Right atrium auricular region (tissue), 2 donors: ENCODE data around the gene ATXN7. TPM values are rescaled to one million over a fixed set of nuclear protein-coding genes. Genes with fewer than 3 reads are reported as not detected.
A peak's percentile ranks its signal among the peaks of the same experiment; 100 is the strongest.

Source experiments
- DNase-seq: peaks from one replicate; pipeline ENCODE4 v3.0.0-alpha.2; 2019; ENCODE audit warnings: low spot score
- H3K27ac ChIP-seq, 2 donors: fragments of 200-600 bp; sonication (generic); 1 replicate in 1 of 2; 2 replicates in 1 of 2; pipeline ENCODE4 v1.5.1; 2016 to 2019
- H3K27me3 ChIP-seq, 2 donors: fragments of 200-600 bp; sonication (generic); one replicate each; pipeline versions ENCODE4 v1.5.1 to v1.6.0; 2017 to 2019
- H3K36me3 ChIP-seq: fragments of 200-600 bp; sonication (generic); one replicate; pipeline ENCODE4 v1.5.1; 2016
- H3K4me1 ChIP-seq, 2 donors: fragments of 200-600 bp; sonication (generic); one replicate each; pipeline versions ENCODE4 v1.5.1 to v1.6.0; 2017 to 2019
- H3K4me3 ChIP-seq, 2 donors: fragments of 200-600 bp; sonication (generic); 1 replicate in 1 of 2; 2 replicates in 1 of 2; pipeline ENCODE4 v1.5.1; 2017 to 2019; ENCODE audit warnings: mild to moderate bottlenecking in 1 of 2, moderate library complexity in 1 of 2
- H3K9me3 ChIP-seq, 2 donors: fragments of 200-600 bp; sonication (generic); one replicate each; pipeline ENCODE4 v1.5.1; 2019
- total RNA-seq, 2 donors: library from RNA; depleted of rRNA; stranded (reverse); fragments of >200 nt; gene quantifications; one replicate each; pipeline ENCODE4 v1.1.0, GENCODE V29; 2016
- TF ChIP-seq, protein P1 (sequence below), 2 donors: fragments of 200-600 bp; sonication (generic); IDR thresholded peaks; one replicate each; pipeline ENCODE4 v1.5.1; 2019; ENCODE audit warnings: antibody characterized with exemption in 2 of 2

Gene ATXN7
- total RNA-seq, 2 donors from 2014 or later, result 13.9 to 15.5 TPM

- no peak for DNase-seq
- no peaks in the 10 kb centered on the region for H3K36me3 ChIP-seq
- H3K27ac ChIP-seq, result peak overlapping the region; percentile 89 to 92
- TF ChIP-seq, protein P1, sequence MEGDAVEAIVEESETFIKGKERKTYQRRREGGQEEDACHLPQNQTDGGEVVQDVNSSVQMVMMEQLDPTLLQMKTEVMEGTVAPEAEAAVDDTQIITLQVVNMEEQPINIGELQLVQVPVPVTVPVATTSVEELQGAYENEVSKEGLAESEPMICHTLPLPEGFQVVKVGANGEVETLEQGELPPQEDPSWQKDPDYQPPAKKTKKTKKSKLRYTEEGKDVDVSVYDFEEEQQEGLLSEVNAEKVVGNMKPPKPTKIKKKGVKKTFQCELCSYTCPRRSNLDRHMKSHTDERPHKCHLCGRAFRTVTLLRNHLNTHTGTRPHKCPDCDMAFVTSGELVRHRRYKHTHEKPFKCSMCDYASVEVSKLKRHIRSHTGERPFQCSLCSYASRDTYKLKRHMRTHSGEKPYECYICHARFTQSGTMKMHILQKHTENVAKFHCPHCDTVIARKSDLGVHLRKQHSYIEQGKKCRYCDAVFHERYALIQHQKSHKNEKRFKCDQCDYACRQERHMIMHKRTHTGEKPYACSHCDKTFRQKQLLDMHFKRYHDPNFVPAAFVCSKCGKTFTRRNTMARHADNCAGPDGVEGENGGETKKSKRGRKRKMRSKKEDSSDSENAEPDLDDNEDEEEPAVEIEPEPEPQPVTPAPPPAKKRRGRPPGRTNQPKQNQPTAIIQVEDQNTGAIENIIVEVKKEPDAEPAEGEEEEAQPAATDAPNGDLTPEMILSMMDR (IDR thresholded peaks at IDR 0.05), result no peak
- H3K4me1 ChIP-seq, result peaks cover 0 to 14% of the 10 kb centered on the region in 2 donors
- H3K9me3 ChIP-seq, result no peaks in the 10 kb centered on the region
- no peaks in the 10 kb centered on the region for H3K27me3 ChIP-seq
- H3K4me3 ChIP-seq, result peak overlapping the region; percentile 97 to 99
Measured at GRCh38 chr3:63864965-63865327, 1.3 kb downstream of the ATXN7 start.

GRCh38 chr3:63867225-63867624, 3.6 kb downstream of the ATXN7 start:
- no peak for DNase-seq
- Histone ChIP-seq H3K4me1 (peaks cover 0 to 17% of the 10 kb centered on the region in 2 donors), H3K27me3 (no peaks in the 10 kb centered on the region), H3K27ac (no peak overlapping the region), H3K4me3 (no peak overlapping the region), H3K36me3 (no peaks in the 10 kb centered on the region), H3K9me3 (no peaks in the 10 kb centered on the region)
- TF ChIP-seq, protein P1 (IDR thresholded peaks at IDR 0.05), result no peak

GRCh38 chr3:63869940-63870614, 6.4 kb downstream of the ATXN7 start:
- H3K4me3 ChIP-seq, result no peak overlapping the region
- H3K9me3 ChIP-seq, result no peaks in the 10 kb centered on the region
- H3K27me3 ChIP-seq, result no peaks in the 10 kb centered on the region
- DNase-seq, result no peak
- peaks cover 0 to 7% of the 10 kb centered on the region in 2 donors for H3K4me1 ChIP-seq
- no peaks in the 10 kb centered on the region for H3K36me3 ChIP-seq
- TF ChIP-seq, protein P1 (IDR thresholded peaks at IDR 0.05), result no peak
- H3K27ac ChIP-seq, result no peak overlapping the region

DNA sequence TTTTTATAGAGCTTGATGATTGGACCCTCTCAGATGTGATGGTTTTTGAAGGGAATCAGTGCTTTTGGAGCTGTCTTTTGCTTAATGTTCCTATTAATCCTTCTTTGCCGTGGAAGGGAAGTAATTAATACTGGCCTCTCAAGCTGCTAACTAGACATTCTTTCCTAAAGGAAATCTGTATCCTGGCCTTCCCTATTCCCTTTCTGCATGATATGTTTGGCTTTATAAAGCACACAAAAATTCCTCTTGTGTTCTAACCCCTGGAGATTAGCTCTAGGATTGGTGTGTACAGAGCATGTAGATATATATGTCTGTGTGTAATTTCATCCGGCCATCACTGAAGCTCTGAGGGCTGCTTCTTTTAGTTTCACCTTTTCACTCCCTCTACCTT, 6.9 kb downstream of the ATXN7 start:
- Histone ChIP-seq H3K27me3 (no peaks in the 10 kb centered on the region), H3K36me3 (no peaks in the 10 kb centered on the region)

GRCh38 chr3:63872135-63872924, 8.7 kb downstream of the ATXN7 start:
- H3K27me3 ChIP-seq, result no peaks in the 10 kb centered on the region
- H3K9me3 ChIP-seq, result no peaks in the 10 kb centered on the region
- H3K36me3 ChIP-seq, result no peaks in the 10 kb centered on the region
- TF ChIP-seq, protein P1 (IDR thresholded peaks at IDR 0.05), result no peak
- peaks cover 0 to 15% of the 10 kb centered on the region in 2 donors for H3K4me1 ChIP-seq
- DNase-seq, result no peak
- no peak overlapping the region for H3K27ac ChIP-seq
- no peak overlapping the region for H3K4me3 ChIP-seq

More for the DNA sequence above, 6.9 kb downstream of the ATXN7 start:
- H3K27ac ChIP-seq, result no peak overlapping the region
- TF ChIP-seq, protein P1 (IDR thresholded peaks at IDR 0.05), result no peak
- no peak for DNase-seq
- peaks cover 0 to 5% of the 10 kb centered on the region in 2 donors for H3K4me1 ChIP-seq
- no peaks in the 10 kb centered on the region for H3K9me3 ChIP-seq
- no peak overlapping the region for H3K4me3 ChIP-seq
